ENCODE results near the gene MAP7.
"Not testable (repeated sequence)": the region's sequence is repeated elsewhere in the genome, so short reads cannot be mapped to it uniquely, and the experiment has no call there.

The MAP7 gene

DNA sequence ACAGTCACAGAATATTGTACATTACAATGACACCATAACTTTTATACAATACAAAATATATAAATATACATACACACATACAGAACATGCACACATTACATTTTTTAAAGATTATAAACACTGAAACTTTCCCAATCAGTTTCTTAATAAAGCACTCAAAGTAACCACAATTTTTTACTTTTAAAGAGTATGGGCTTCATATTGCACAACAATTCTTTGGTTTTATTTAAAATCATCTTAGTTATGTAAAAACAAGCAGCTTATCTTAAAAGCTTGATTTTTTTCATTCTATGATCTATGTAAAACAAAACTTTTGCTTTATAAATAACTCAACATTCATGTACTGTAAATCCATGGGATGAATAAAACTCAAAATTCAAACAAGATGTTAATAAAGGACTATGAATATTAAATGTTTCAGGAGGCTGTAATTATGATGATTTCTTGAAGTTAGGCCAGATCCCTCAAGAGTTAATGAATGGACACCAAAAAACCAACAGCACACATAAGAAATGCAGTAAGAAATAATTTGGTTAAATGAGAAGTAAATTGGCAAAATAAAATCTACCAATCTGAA, 167.5 kb downstream of the MAP7 start:
- DNase-seq (ENCODE audit: low spot score), result no peak

DNA sequence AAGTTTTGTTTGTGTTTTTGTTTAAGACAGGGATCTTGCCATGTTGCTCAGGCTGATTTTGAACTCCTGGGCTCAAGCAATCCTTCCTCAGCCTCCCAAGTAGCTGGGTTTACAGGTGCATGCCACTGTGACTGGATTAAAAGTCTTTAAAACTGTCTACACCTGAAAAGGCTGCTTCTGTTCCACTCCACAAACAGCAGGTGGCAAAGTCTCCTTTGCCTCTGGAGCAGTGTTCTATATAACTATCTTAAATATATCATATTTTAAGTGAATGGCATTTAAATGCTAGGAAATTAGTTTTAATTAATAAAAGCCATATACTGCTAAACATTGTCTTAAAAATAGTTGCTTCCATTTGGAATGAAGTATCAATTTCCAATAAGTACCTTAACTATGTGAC, 171.3 kb downstream of the MAP7 start:
- no peak for DNase-seq (ENCODE audit: low spot score)

DNA sequence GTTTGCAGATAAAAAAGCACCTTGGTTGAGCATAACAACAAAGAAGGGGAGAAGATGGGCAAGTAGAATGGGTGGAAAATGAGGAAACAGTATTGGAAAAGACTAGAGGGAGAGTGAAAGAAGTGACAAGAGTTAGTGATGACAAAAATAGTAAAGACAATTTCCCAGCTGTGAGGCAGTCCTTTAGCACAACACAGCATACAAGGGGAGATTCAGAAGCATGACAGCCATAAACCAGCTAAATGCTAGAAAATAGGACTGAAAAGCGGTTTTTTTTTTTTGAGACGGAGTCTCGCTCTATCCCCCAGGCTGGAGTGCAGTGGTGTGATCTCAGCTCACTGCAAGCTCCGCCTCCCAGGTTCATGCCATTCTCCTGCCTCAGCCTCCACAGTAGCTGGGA, 174.4 kb downstream of the MAP7 start:
- DNase-seq (ENCODE audit: low spot score), result not testable (repeated sequence)

DNA sequence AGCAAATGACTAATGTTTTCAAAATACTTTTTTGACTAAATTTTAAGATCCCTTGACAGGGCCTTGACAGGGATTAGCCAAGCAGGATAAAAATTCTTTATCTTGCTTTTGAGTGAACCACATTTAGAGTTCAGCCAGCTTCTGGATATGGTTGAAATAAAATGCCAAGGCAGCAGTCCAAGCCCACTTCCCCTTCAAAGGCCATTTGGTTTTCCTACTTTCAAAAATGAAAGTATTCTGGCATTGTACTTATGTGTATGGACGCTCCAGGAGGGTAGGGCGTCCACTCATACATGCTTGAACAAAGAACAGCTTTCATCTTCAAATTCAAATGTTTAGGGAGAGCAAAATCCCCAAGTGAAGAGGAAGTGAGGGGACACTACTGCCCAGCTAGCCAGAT, 178.3 kb downstream of the MAP7 start:
- no peak for DNase-seq (ENCODE audit: low spot score)

DNA sequence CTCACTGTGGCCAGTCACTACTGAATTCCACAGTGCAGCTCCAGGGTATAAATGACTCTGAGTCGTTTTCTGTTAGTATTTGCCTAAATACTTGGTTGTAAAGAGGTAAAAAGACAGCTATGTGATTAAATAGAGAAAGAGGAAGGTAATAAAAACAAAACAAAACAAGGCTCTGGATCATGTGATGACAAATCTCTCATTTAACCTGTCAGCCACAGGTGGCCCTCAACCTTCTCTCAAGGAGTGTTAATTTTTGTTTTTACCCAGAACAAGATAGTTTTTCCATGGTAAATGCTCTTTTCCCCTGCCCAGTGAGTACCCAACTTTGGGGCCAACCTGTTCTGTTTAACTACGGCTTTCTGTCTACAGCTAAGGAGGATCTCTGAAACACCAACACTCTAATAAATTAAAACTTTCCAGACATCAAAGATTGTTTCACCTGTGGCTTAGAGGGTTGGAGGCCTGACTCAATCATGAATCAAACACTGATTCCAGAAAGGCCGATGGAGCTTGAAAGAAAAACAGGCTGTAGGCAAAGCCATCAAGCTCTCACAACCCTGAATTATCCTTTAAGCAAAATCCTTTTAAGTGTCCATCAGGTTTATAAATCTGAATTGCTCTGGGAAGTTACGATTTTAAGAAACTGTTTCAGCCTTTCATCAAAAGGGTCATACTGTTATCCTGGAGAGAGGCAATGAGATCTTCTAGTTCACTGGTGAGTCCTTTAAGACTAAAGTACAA, 179.1 kb downstream of the MAP7 start:
- DNase-seq (ENCODE audit: low spot score), result no peak

DNA sequence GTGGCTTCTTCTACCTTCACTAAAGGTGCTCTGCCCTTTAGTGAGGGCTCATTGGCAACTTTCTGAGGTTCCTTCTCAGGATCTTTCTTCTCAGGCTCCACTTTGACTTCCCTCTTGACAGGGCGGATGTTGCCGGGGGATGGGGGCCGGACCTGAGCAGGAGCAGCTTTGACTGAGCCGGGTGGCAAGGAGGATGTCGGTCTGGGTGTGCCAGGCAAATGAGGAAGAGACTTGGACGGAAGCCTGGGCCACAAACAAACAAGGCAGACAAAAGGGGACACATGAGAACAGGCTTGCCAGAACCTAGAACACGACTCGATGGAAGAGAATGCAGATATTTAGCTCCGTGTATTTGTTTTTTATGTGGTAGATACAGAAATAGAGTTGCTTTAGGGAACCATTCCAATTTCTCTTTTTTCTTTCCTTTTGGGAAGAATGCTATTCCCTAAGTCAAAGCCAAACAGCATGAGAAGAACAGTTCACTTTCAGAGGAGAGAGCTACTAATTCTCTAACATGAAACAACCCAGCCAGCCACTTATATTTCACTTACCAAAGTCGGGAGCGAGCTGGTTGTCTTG, 184.4 kb downstream of the MAP7 start:
- peak; percentile 10 for DNase-seq (ENCODE audit: low spot score)

DNA sequence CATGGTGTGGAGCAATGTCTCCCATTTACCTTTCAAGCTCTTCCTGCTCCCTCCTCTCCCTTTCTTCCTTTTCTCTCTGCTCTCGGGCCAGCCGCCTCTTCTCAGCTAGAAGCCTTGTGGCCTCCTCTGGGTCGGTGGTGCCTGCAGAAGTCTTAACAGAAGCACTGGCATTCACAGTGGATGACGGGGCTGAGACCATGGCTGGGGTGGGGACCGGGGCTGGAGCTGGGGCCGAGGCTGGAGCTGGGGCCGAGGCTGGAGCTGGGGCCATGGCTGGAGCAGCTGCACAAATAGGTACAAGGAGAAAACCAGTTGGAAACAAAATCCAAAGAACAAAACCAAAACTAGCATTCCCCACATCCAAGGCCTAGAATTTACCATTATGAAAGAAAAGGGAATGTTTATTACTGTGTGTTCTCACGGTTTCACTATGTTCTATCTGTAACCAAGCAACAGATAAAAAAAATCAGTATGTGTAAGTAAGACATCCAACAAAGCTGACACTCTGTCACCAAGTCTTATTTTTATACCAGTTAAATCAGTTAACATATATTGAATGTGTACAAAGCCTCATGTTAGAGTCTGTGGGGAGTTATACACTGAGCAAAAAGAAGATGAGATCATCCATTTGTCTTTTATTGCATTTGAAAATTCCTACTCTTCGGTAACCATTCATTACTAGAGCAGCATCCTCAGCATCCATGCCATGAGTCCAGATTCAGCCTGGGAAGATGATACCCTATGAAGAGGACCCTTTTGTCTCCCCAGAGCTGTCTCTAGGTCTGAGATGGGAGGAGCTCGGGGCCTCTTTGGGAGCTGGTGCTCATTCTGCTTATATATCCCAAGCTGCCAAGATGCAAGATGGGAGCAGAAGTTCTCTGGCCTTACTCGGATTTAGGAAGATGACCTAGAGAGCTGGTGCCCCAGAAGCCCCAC, 187.5 kb downstream of the MAP7 start:
- DNase-seq (ENCODE audit: low spot score), result no peak

DNA sequence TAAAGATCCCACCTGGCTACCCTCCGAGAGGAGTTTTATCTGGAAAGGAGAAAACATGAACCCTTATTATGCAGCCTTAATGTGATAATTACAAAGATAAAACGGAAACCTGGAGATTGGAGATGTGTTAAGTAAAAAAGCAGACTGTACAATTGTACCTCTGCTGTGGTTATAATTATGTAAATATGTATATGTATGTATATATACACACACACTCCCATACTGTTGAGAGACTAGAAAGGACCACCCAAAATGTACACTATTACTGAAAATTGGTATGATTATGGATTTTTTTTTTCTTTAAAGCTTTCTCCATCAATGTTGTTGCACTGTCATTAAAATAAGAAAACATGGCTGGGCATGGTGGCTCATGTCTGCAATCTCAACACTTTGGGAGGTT, 188.4 kb downstream of the MAP7 start:
- no peak for DNase-seq (ENCODE audit: low spot score)

DNA sequence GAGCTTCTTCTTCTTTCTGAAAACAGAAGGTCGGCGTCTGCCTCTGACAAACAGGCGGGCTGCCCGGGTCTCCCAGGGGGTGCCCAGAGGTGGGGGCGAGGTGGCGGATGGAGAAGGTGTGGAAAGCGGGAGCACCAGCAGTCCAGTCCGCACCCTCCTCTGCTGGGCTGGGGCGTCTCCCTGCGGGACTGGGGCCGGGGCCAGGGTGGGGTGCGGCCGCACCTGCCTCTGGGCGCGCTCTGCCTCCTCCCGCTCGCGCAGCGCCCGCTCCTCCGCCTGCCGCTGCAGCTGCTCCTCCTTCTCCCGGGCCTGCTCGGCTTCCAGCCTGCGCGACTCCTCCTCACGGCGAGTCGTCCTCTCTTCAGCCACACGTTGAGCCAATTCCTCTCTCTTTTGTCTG, 189.4 kb downstream of the MAP7 start:
- DNase-seq (ENCODE audit: low spot score), result no peak

DNA sequence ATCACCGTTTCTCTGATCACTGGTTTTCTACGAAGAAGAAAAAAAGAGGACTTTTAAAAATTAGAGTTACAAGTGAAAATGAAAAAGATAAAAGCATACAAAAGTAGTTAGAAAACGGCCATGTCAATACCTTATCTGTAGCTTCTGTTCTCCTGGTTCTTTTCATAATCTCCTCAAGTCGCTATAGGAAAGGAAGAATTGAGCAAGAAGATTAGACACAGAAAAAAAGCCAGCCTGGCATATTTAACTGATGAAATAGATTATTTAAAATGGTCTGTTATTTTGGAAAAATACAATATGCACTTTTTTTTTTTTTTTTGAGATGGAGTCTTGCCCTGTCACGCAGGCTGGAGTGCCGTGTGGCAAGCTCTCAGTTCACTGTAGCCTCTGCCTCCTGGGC, 190.4 kb downstream of the MAP7 start:
- DNase-seq (ENCODE audit: low spot score), result no peak

DNA sequence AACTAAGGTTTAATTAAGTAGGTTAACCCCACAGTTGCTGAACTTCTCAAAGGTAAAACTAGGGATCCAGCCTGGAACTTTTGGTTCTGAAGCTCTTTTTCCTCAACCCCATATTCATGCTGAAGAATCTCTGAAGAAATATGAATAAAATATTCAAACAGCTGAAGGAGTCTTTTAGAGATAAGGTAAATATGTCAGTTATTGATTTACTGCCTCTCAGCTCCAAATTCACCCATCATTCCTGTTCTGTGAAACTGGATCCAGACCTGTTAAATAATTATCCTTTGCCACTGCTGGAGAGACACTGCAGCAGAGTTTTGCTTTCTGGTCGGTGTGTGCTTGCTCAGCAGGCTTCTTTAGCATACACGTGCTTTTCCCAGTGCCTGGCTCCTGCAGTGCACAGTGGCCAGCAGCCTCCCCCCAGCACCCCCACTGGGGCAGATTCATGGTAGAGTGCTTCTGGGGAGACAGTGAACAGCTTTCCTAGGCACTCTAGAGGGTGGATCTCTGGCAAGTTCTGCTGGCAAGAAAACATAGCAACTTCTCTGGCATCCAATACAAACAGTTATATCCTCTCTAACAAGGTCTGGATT, 198.6 kb downstream of the MAP7 start:
- no peak for DNase-seq (ENCODE audit: low spot score)

DNA sequence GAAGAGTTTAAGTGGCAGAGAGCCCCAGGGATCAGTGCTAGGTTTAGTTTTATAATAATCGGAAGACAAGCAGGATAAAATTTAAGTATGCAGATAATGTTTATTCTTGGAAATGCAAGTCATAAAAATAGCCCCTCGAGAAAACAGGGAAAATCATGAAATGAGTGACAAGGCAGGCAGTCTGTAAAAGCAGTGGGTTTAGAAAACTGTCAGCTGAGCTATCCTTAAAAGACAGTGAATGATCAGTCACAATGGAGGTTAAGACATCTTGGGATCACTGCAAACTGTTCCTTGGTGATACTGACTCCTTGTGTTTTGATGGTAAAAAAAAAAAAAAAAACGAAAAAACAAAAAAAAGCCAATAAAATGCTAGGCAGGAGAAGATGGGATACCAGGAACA, 199.3 kb downstream of the MAP7 start:
- no peak for DNase-seq (ENCODE audit: low spot score)

DNA sequence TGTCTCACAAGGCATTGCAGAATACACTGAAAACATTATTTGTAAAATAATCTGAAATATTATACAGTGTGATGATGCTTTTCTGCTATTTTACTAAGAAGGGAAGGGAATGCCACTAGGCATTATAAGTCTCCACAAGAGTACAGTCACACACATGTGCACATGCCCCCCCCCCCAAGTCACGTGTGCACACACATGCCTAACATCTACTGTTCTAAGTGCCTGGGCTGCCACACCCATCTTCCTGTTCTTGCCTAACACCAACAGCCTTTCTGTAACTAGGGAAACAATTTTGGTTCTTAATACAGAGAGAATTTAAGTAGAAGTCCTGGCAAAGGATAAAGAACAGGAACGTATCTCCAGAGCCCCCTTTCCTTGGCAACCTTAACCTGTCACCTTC, 202.4 kb downstream of the MAP7 start:
- no peak for DNase-seq (ENCODE audit: low spot score)

DNA sequence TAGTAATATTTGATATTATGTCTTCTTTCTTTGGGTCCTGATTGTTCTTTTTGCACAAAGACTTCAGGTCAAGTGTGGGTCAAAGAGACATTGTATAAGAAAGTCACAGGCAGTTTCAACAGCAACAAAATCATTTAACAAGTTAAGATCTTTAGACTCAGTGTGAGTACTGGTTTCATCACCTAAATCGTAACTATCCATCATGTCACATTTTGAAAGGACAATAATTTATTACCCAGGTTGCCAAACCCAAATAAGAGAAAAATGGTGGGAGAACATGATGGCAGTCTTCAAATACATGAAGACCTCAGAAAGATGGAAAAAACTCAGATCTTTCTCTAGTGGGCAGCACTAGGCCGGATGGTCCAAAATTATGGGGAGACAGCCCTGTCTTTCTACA, 205.1 kb downstream of the MAP7 start:
- DNase-seq (ENCODE audit: low spot score), result no peak

DNA sequence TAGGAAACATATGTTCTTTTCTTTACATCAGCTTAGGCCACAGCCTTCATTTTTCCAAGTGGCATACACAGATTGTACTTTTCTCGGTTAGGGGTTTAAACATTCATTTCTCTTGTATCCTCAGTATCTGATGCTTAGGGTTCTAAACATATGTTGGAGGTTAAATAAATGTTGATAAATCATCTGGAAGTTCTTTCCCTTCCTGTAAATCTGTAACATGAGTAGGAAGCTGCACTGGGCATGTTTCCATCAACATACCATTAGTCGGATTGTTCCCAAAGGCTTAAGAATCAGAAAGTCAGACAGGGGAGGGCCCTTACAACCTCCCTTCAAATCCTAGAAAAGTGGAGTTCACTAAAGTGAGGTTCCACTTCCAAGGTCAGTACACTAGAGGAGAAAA, 205.8 kb downstream of the MAP7 start:
- no peak for DNase-seq (ENCODE audit: low spot score)

DNA sequence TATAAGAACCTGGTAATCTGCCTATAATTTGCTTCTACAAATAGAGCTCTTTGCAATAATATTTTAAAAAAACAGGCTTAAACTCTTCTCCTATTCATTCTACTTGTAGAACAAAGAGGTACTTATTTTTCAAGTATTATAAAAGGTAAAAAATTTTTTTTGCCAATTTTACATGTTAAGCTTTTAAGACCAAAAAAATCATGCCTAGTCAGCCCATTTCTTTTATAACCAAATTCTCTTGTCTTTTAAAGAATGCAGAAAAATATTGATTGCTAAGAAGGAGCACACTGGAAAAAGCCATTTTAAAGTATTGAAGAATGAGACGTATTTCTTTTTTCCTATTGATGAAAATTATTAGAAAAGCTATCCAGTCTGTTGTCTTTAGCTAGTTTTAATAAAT, 206.5 kb downstream of the MAP7 start:
- DNase-seq (ENCODE audit: low spot score), result no peak

DNA sequence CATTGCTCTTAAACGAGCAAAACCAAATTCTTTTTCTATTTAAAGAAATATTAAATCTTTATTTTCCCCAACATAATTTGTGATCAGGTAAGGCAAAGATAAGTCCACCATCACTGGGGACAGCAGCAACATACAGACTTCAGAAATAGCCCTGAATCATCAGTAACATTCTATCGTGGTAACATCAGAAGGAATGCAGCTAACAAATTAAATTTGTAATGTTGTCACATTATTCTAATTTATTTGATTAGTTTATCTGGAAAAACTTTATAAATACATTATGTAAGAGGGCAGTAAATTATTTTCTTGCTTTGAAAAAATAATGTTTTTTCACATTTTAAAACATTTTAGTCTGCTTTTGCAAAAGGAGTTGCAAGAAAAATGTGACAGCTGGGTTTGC, 206.9 kb downstream of the MAP7 start:
- DNase-seq (ENCODE audit: low spot score), result no peak

DNA sequence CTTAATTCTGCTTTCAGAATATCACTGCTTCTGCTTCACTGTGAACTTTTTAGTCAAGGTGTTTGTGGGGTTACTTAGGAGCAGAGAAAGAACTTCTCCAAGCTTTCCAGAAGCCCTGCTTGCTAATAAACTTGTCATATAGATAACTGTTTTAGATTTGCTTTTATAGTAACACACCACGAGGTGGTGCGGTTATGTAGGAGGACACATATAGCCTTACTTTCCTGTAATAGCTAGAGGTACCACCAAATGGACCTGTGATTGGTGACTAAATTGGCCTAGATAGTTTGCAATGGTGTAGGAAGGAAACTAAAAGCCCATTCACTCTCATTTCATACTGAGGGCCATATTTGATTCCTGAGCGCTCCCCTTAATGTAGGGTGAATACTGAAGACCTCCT, 208.3 kb downstream of the MAP7 start:
- no peak for DNase-seq (ENCODE audit: low spot score)

DNA sequence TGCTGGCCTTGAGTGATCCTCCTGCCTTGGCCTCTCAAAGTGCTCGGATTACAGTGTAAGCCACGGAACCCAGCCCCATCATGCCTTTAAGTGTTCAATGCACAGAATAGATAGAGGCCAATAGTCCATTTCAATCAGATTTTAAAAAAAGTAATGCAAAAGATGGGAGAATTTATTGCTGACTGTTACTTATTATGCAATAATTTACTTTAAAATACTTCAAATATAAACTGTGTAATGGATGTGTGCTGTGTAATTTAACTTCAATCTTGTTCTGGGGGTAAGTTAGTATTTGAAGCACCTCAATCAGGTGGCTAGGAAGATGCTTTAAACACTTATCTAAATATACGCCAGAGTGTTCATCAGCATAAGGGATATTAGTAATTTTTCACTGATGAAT, 208.9 kb downstream of the MAP7 start:
- DNase-seq (ENCODE audit: low spot score), result no peak

DNA sequence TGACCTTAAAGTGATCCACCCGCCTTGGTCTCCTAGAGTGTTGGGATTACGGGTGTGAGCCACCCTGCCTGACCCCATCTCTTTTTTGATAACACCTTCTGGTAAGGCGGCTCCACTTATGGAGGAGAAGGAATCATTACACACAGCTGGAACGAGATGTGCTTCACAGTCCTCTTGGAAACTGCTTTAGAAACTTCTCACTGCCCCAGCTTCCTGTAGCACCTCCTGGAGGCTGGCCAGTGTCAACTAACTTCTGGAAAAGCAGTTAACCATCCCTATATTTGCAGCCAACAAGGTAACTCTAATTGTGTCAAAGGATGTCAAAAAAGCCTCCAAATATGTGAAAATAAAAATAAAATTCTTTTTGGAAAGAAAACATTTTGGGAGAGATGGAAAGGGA, 211.7 kb downstream of the MAP7 start:
- no peak for DNase-seq (ENCODE audit: low spot score)

DNA sequence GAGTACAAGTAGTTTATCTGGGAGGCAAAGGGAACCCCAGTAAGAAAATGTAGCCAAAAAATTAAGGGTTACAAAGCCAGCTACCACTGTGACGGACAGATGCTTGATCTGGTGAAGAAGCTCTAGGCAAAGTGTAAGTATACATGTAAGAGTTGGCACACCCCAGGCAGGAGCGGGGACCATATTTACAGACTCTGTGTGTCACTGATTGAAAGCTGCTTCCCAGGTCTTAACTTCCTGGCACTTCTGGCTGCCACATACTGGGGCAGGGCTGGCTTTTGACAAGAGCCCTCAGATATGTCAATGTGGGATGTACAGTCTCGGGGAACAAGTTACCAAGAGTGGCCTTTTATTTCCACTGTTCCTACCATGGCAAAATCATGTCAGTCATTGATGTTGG, 212.6 kb downstream of the MAP7 start:
- no peak for DNase-seq (ENCODE audit: low spot score)

DNA sequence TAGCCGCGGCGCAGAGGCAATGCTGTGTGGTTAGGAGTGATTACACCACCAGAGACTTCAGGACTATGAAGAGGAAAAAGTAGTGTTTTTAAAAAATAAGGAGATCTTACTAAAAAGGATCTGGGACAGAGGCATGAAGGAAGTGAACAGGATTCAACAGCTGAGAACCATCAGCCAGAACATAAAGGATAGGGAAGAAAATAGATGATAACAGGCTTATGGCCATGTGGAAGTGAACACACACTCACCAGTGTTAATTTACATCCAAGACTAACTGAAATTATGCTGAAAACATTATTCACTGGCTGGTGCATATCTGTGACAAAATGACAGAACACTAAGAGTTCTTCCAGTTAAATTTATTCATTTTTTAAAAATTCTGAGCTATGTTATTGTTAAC, 213.1 kb downstream of the MAP7 start:
- DNase-seq (ENCODE audit: low spot score), result no peak
